HG03097 (cell line): Measurements from ENCODE around the gene PBX1.

Source experiments
- ATAC-seq: cut with Tn5 transposase; IDR thresholded peaks from one replicate; pipeline ENCODE4 v1.9.1; 2021; ENCODE audit not compliant: unreplicated experiment, low FRiP score

Gene PBX1

DNA sequence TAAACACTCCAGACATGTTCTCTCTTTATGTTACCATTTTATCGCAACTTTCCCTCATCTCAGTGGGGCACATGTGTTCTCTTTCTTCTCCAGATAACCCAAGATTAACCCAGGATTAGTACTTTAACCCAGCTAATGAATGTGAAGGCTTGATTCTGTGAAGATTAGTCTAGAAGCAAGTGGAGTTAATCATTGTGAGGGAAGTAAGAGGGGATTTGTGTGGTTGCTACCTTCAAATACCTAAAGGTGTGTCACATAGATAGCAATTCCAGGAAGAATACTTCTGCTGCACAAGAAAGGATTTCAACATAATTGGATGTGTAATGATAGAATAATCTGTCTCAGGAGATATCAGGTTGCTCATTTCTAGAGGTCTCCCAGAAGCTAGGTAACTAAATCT is 327.1 kb downstream of the PBX1 start:
- ATAC-seq: no peak

DNA sequence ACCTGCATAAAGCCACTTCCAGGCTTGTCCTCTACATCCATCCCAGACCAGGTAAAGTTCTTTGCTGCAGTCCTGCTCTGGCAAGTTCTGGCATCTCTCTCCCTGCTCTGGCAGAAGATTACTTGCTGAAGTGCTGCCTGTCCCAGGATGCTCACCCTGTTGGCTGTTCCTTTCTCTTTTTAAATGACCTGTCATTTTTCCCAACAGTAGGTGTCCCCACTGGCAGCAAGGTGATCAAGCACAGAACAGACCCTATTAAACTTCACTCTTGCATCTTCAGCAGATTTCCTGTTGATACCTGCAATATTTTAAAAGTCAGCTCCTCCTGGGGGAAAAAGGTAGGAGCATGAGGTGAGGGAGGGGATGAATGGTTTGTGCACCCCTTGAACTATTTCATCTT is 332.6 kb downstream of the PBX1 start:
- ATAC-seq: no peak

- ATAC-seq: no peak
Measured at GRCh38 chr1:164895026-164895912, 336.3 kb downstream of the PBX1 start.

- ATAC-seq: no peak
Measured at GRCh38 chr1:164901031-164901430, 342.0 kb downstream of the PBX1 start.
